SH-SY5Y (cell line): ENCODE measurements around the gene ARID3B.

ENCODE experiments used
- GATA2 ChIP-seq: IDR thresholded peaks from 2 replicates; pipeline ENCODE4 v1.6.1; 2011; ENCODE audit warnings: mild to moderate bottlenecking, low read depth, low read length
- GATA3 ChIP-seq: IDR thresholded peaks from 2 replicates; pipeline ENCODE4 v1.6.1; 2011; ENCODE audit warnings: low read depth, mild to moderate bottlenecking, low read length, moderate library complexity

Gene ARID3B

GRCh38 chr15:74540761-74541493 lies at the start of gene ARID3B:
TSS of gene ARID3B (plus strand) at chr15:74541220. CDS start at chr15:74543937, 2,717 bp downstream.
- no peak for TF ChIP-seq GATA3
- no peak; the same call in 1 of the 2 replicates for TF ChIP-seq GATA2

GRCh38 chr15:74496648-74497047 lies 44.4 kb upstream of the ARID3B start:
- no peak for TF ChIP-seq GATA3
- no peak for TF ChIP-seq GATA2

GRCh38 chr15:74497584-74497983 lies 43.4 kb upstream of the ARID3B start:
- TF ChIP-seq GATA2 (no peak), GATA3 (no peak)

DNA sequence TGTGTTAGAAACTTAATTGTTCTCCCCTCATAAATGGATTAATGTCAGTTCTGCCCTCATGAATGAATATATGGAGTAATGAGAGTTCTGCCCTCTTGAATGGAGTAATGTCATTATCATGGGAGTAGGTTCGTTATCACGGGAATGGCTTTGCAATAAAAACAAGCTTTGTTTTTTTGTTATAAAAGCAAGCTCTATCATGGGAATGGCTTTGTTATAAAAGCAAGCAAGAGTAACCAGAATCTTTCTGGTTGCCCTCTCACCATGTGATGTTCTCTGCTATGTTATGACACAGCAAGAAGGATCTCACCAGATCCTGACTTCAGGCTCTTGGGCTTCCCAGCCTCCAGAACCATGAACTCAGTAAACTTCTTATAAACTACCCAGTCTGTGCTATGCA lies 41.7 kb upstream of the ARID3B start:
- TF ChIP-seq GATA2 (no peak), GATA3 (no peak)

- TF ChIP-seq GATA2 (no peak), GATA3 (no peak)
These were observed 40.6 kb upstream of the ARID3B start for GRCh38 chr15:74500401-74500800.

GRCh38 chr15:74502301-74502700 lies 38.7 kb upstream of the ARID3B start:
- TF ChIP-seq GATA2 (no peak), GATA3 (no peak)

- no peak for TF ChIP-seq GATA2
- TF ChIP-seq GATA3 = no peak
These were observed 36.6 kb upstream of the ARID3B start for GRCh38 chr15:74504418-74504817.

DNA sequence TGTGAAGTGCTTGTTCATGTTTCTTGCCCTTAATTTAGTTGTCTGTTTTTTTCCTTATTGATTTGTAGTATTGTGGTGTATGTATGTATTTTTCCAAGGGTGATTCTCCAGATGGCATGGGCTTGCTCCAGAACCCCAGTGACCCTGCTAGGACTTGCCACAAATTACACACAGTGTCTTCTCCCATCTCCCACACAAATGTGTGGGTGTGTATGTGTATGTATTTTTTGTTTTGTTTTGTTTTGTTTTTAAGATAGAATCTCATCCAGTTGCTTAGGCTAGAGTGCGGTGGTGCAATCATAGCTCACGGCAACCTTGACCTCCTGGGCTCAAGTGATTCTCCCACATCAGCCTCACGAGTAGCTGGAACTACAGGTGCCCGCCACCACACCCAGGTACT lies 36.2 kb upstream of the ARID3B start:
- TF ChIP-seq GATA3 (no peak), GATA2 (no peak)

- TF ChIP-seq GATA2 (no peak), GATA3 (no peak)
These were observed 35.0 kb upstream of the ARID3B start for GRCh38 chr15:74505837-74506514.

- no peak for TF ChIP-seq GATA2
- no peak for TF ChIP-seq GATA3
These were observed 34.5 kb upstream of the ARID3B start for GRCh38 chr15:74506515-74506840.

GRCh38 chr15:74511583-74511982 lies 29.4 kb upstream of the ARID3B start:
- TF ChIP-seq GATA2 = no peak
- TF ChIP-seq GATA3 = no peak

DNA sequence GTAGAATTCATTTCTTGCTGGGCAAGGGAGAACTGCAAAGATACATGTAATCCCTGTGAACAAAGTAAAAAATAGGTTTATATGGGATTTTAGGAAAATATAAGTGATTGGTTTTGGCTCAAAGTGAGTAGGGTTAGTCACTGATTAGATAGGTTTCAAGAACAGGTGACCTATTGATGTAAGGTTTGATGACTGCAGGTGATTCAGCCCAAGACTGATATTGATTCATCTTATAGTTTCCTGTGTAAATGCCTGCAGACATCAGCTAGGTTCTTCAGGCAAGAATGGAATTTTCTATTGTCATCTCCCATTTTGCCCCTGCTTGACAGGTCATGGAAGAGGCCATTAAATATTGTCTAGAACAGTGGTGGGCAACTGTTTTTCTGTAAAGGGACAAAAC lies 23.9 kb upstream of the ARID3B start:
- TF ChIP-seq GATA3 (no peak), GATA2 (no peak)

- TF ChIP-seq GATA3 = no peak
- no peak for TF ChIP-seq GATA2
These were observed 21.7 kb upstream of the ARID3B start for GRCh38 chr15:74519311-74519710.

DNA sequence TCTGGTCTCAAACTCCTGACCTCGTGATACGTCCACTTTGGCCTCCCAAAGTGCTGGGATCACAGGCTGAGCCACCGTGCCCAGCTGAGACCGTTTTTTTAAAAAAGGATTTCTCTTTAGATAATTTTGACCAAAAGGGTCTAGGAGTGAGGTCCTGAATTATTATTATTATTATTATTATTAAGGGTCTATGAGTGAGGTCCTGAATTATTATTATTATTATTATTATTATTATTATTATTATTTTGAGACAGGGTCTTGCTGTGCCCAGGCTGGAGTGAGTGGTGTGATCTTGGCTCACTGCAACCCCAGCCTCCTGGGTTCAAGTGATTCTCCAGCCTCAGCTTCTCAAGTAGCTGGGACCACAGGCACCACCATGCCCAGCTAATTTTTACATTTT lies 20.6 kb upstream of the ARID3B start:
- TF ChIP-seq GATA3 = no peak
- TF ChIP-seq GATA2 = no peak

DNA sequence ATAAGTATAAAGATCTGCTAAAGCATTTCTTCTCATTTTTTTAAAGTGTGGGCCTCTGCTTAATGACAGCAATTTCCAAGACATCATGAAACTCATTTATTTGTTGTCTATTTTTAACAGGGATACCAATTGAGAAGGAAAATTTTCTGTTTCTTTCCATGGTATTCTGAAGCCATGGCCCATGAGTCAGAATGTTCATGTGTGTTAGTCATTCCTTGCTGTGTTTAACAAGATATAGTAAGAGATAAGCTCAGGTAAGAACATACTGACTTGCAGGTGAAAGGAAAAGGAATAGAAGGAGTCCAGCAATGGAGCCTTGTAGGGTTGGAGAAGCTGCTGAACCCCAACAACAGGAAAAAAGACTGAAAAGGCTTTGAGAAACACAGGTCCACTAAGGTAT lies 17.0 kb upstream of the ARID3B start:
- TF ChIP-seq GATA2 = no peak
- no peak for TF ChIP-seq GATA3

DNA sequence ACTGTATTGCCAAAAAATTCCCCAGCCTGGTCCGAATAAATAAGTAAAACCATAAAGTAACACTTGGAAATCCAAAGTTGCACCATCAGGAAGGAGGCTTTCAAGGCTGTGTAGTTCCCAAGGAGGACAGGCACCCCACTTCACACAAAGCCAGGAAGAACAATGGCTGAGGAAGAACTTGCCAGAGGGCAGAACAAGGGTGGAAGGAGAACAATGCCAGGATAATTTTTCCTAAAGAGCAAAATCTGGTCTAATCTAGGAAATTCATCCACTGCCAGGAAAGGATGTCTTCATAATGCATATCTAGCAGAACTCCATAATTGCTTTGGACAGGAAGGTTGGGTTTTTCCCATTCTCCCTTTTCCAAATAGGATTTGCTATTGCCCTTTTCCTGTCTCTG lies 15.7 kb upstream of the ARID3B start:
- TF ChIP-seq GATA3 = no peak
- TF ChIP-seq GATA2 = no peak
